ENCODE data around the gene BEND6.
"Not testable (repeated sequence)": the region's sequence is repeated elsewhere in the genome, so short reads cannot be mapped to it uniquely, and the experiment has no call there.

The BEND6 gene

DNA sequence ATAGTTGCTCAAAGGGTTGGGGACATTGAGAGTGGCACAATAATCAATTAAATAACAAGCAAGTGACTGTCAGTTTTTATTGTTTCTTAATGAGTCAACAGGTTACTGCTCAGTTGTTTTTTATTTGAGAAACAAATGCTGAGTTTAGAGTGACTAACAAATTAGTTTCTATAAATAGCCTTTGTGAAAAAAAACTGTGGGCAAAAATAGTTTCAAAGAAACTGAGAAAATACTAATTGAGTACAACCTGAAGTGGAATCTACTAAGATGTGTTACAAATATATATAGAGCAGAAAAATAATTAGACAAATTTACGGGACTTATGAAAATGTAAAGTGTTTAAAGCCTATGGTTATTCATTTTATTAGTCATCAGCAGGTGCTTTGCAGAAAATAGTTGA lies 22.3 kb downstream of the BEND6 start:
- DNase-seq (ENCODE audit: extremely low read depth in 1 of 2, low read depth in 1 of 2): no peak

DNA sequence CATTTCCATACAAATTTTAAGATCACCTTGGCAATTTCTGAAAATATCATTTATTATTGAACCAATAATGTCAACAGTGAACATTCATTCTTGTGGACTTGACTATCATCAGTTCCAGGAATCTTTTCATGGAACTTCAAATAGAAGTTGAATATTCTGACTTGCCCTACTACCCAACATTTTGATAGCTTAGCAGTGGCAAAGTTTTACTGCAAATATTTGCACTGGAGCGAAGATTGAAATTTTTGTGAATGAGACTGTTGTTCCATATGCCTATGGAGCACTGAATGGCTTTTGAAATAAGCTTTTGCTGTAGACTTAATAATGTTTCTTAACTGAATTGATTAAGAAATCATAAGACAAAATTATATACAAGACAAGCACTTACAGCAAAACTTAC lies 23.6 kb downstream of the BEND6 start:
- no peak for DNase-seq (ENCODE audit: extremely low read depth in 1 of 2, low read depth in 1 of 2)

DNA sequence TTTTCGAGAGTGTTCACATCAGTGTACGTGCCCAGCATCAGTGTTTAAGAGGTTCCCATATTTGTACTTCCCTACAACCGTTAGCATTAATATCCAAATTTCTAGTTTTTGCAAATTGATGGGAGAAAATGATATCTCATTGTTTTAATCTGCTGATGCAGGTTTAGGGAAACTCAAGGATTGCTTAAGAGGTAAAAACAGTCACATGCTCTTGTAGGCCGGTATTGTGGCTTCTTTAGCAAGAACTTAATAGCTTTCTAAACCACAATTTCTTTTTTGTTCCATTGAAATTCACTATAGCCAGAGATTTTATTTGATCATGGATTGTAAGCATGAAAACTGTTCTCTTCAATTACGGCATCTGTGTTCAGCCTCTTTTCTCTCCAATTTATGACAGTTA lies 29.5 kb downstream of the BEND6 start:
- DNase-seq (ENCODE audit: extremely low read depth in 1 of 2, low read depth in 1 of 2): no peak

DNA sequence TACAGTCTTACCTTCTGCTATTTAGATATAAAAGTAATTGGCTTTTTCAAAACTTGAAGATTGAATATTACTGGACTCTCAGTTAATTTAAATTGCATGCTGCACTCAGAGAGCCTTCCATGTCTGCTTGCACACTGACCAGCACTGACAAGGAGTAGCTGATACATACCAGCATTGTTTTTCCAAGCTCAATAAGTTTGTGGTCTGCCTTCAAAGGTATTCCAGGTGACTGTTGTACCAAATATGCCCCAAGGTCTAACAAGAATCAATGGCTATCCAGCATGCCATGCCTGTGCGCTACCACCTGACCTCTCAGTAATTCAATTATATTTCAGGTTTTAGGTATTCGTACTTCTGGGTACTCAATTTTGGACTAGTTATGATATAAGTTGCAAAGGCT lies 30.0 kb downstream of the BEND6 start:
- no peak for DNase-seq (ENCODE audit: extremely low read depth in 1 of 2, low read depth in 1 of 2)

DNA sequence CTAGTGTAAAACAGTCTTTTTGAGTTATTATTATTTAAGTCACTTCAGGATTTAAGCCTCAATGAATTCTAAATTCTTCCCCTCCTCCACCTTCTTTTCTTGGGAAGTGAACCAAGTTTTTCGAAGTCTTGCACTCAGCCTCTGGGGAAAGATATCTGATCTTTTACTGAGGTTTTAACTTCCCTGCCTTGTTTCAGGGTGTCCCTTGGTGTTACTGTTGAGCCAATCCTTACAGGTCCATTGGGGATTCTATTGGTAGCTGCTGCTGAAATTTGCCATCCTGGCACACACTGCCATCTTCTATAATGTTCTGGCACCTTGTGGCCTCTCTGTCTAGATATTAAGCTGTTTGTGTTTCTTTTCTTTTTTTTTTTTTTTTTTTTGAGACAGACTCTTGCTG lies 31.7 kb downstream of the BEND6 start:
- DNase-seq (ENCODE audit: extremely low read depth in 1 of 2, low read depth in 1 of 2): no peak

DNA sequence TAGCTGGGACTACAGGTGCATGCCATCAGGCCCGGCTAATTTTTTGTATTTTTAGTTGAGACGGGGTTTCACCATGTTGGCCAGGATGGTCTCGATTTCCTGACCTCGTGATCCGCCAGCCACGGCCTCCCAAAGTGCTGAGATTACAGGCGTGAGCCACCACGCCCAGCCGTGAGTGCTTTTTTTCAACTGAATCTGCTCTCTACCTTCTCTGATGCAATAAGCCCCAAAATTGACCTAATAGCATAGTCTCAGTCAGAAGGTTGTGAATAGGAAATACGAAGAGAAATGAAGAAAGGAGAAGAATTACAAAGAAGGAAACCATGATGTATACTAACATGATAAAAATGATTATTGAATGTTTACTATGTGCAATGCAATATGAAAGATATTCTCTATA lies 33.2 kb downstream of the BEND6 start:
- no peak for DNase-seq (ENCODE audit: extremely low read depth in 1 of 2, low read depth in 1 of 2)

DNA sequence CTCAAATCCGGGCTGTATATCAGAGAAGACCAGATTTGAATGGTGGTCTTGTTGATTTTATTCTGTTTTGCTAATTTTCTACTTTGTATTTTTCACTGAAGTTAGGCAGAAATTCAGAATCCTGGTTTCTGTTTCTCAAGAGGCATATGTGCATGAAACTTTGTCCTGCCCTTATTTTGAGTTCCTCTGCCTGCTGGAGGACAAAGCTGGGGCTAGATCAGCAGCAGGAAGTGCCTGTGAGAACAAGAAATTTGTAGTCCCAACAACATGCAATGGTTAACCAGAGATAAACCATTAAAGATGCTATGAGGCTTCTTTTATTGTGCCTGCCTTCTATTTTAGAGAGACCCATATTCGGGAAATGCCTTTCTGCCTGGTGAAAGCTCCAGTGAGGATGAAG lies 37.1 kb downstream of the BEND6 start:
- DNase-seq (ENCODE audit: extremely low read depth in 1 of 2, low read depth in 1 of 2): no peak

DNA sequence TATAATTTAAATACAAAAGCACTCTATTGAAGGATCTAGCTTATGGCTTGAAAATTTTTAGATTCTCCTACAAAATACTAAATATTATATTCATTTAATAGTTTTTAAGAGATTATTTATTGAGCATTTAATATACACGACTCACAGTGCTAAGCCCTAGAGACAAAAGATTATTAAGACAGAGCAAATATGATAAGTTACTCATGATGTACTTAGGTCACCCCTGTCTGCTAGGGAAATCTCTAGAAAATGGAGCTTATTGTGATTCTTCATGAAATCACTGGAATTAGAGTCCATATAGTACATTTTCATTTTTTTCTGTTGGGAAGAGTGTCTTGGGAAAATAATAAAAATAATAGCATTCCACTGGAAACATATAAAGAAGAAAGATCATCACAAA lies 37.8 kb downstream of the BEND6 start:
- DNase-seq (ENCODE audit: extremely low read depth in 1 of 2, low read depth in 1 of 2): no peak

DNA sequence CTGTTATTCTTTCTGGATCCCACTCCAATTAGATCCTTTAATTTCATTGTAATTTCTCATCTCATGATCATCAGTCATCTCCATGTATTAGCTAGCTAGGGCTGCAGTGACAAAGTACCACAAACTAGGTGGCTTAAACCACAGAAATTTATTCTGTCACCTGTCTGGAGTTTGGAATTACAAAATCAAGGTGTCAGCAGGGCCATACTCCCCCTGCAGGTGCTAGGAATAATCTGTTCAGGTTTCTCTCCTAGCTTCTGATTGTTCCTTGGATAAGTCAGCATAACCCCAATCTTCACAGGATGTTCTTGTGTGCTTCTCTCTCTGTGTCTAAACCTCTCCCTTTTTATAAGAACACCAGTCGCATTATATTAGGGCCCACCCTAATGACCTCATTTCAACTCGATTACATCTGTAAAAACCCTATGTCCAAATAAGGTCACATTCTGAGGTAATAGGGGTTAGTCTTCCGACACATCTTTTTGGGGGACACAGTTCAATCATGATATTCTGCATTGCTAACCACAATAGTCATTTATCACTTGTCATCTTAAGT lies 40.5 kb downstream of the BEND6 start:
- no peak for DNase-seq (ENCODE audit: extremely low read depth in 1 of 2, low read depth in 1 of 2)

DNA sequence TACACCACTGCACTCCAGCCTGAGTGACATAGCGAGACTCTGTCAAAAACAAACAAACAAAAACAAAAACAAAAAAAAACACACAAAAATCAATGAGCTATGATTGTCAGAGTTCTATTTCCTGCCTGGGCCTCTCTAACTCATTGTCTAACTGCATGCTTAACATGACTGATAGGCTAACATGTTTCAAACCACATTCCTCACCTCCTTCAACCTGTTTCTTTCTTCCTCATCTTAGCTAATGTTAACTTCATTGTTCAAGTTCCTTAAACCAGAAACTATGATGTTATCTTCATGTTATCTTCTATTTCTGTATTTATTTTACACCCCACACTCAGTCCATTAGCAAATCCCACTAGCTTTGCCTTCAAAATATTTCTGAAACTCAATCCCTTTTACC lies 41.5 kb downstream of the BEND6 start:
- DNase-seq (ENCODE audit: extremely low read depth in 1 of 2, low read depth in 1 of 2): no peak

DNA sequence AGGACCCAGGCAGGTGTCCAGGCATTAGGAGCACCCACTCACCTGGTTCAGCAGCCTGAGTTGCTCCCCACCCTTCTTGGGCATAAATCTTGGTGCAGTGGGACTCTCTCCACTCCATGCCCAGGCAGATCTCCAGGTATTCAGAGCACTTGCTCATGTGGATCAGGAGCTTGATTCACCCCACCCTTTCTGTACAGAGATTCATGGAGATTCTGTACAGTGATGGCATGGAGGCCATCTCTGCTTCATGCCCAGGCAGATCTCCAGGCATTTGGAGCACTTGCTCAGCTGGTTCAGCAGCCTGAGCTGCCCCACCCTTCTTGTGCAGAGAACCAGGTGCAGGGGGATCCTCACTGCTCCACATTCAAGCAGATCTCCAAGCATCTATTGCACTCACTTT lies 44.1 kb downstream of the BEND6 start:
- no peak for DNase-seq (ENCODE audit: extremely low read depth in 1 of 2, low read depth in 1 of 2)

DNA sequence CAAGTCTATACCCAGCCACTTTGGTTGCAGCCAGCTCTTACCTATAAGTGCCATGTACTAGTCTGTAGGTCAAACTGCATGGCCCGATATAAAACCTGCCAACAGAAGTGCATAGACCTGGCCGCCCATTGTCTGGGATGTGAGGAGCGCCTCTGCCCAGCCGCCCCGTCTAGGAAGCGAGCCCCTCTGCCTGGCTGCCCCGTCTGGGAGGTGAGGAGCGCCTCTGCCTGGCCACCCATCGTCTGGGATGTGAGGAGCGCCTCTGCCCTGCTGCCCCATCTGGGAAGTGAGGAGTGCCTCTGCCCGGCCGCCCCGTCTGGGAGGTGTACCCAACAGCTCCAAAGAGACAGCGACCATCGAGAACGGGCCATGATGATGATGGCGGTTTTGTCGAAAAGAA lies 44.8 kb downstream of the BEND6 start:
- not testable (repeated sequence) for DNase-seq (ENCODE audit: extremely low read depth in 1 of 2, low read depth in 1 of 2)

DNA sequence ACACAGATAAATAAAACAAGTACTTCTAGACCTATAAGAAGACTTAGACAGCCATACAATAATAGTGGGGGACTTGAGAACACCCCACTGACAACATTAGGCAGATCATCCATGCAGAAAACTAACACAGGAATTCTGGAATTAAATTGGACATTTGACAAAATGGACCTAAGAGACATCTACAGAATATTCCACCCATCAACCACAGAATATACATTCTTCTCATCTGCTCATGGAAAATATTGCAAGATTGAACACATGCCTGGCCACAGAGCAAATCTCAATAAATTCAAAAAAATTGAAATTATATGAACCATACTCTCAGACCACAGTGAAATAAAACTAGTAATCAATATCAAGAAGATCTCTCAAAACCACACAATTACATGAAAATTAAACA lies 47.3 kb downstream of the BEND6 start:
- no peak for DNase-seq (ENCODE audit: extremely low read depth in 1 of 2, low read depth in 1 of 2)

DNA sequence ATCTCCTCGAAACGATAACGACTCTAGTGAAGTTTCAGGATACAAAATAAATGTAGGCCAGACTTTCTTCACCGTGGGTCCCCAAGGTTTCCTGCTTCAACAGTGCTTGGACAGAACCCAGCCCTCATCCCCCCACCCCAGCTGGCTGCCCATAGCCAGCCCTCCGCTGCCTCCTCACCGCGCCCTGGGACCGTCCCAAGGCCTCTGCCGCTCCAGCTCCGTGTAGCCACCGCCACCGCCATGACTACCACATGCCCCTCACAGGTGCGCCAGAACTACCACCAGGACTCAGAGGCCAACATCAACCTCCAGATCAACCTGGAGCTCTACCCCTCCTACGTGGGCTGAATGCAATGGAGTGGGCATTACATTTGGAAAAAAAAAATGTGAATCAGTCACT lies 49.4 kb downstream of the BEND6 start:
- no peak for DNase-seq (ENCODE audit: extremely low read depth in 1 of 2, low read depth in 1 of 2)

DNA sequence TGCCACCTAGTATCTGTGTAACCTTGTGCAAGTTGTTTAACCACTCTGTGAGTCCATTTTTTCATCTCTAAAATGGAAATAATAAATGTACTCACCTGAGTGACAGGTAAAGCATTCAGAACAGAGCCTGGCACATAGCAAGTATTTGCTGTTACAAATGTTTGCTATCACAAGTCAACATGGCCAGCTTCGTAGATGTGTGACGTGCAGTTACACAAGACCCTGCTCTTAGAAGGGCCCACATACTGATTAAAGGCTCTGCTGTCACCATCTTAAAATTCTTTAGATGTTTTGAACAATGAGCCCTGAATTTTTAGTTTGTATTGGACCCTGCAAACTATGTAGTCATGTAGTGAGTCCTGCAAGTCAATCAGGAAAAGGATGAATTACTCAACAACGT lies 51.2 kb downstream of the BEND6 start:
- no peak for DNase-seq (ENCODE audit: extremely low read depth in 1 of 2, low read depth in 1 of 2)

DNA sequence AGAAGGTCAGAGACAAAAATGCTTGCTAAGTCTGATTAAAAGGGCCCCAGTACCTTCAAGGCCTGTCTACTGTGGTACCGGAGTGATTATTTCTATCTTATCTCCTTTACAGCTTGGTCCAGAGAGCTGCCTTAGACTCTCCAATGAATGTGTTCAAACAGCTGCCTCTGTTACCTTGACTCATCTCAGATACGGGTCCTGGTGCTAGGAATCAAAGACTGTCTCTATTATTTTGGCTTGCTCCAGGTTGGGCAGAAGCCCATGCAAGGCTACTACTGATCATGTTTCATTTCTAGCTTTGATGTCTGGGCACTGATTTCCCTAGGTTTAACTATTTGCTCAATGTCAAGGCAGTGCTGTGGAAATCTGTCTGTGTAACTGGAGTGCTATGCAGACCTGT lies 53.2 kb downstream of the BEND6 start:
- DNase-seq (ENCODE audit: extremely low read depth in 1 of 2, low read depth in 1 of 2): not testable (repeated sequence)

DNA sequence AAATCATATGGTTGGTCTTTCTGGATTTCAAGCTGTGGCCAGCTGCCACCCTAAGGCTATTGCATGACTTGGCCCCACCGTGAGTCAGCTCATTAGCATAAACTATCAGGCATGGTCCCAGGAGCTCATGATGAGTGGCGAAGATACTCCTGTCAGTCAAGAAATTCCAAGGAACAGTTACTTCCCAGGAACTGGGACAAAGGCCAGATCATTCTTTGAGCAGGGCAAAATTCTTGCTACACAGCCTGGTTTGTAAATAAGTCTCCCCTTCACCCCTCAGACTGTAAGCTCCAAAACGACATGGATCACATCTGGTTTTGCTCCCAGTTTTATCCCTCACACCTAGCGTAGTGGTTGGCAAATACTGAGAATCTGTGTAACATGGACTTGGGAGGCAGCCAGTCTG lies 58.6 kb downstream of the BEND6 start:
- DNase-seq (ENCODE audit: extremely low read depth in 1 of 2, low read depth in 1 of 2): no peak

DNA sequence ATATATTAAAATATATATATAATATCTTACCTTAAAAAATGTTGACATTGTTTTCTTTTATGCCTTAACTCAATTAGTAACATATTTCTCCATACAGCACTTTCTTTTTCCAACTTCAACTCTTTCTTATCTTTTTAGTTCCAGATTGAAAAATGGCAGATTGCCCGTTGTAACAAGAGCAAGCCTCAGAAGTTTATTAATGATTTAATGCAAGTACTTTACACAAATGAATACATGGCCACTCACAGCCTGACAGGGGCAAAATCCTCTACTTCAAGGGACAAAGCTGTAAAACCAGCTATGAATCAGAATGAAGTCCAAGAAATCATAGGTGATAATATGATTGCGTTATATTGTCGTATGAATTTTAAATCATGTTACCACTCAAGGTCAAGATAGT lies 62.2 kb downstream of the BEND6 start:
- DNase-seq (ENCODE audit: extremely low read depth in 1 of 2, low read depth in 1 of 2): no peak

DNA sequence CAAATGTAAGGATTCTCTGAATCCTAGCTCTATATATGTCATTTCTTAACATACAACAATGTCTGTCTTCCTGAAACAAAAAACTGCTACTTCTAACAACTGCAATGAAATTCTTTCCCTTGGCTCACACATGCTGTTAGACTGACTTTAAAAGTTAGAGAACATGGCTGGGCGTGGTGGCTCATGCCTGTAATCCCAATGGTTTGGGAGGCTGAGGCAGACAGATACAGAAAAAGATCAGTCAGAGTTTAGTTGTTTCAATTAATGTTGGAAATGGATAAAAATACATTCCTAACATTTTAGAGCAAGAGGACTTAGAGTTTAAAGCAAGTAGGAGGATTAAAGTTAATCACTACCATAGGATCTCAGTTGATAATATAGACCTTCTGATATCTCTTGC lies 62.9 kb downstream of the BEND6 start:
- no peak for DNase-seq (ENCODE audit: extremely low read depth in 1 of 2, low read depth in 1 of 2)

DNA sequence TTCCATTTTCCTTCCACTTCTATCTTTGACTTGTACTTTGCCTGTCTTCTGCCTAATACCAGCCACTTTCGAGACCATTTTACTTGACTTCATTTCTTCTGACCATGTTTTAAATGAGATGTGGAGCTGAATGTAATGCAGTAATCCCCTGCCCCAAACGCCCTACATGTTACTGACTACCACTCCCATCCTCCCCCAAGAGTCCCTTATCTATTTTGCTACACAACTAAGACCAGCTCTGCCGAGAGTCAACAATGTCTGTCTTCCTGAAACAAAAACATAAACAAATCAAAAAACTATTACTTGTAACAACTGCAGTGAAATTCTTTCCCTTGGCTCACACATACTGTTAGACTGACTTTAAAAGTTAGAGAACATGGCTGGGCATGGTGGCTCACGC lies 64.5 kb downstream of the BEND6 start:
- DNase-seq (ENCODE audit: extremely low read depth in 1 of 2, low read depth in 1 of 2): no peak

DNA sequence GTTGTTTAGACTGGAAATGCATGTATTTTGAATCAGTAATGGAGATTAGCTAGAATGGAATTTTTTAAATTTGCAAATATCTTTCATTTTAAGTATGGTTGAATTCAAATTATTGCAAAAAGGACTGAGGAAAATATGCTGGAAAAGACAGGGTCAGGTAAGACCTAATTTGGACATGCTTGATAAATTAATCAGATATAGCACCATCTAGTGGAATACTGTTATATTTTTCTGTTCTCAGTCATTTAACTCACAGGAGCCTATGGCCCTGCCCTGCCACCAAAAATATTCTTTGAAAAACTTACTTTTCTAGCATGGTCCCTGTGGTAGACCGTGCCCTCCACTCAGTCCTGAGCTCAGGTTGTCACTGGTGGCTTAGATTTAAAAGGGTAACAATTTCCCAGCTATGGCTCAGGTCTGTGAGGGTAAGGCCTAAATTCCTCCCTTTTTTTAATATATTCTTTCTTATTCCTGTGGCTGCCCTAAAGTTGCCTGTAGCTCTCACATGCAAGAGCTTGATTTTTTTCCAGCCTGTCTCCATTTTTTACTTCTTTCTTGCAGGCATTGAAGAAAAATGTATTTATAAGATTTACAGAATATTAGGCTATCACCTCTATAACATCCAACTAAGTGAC lies 66.3 kb downstream of the BEND6 start:
- no peak for DNase-seq (ENCODE audit: extremely low read depth in 1 of 2, low read depth in 1 of 2)

DNA sequence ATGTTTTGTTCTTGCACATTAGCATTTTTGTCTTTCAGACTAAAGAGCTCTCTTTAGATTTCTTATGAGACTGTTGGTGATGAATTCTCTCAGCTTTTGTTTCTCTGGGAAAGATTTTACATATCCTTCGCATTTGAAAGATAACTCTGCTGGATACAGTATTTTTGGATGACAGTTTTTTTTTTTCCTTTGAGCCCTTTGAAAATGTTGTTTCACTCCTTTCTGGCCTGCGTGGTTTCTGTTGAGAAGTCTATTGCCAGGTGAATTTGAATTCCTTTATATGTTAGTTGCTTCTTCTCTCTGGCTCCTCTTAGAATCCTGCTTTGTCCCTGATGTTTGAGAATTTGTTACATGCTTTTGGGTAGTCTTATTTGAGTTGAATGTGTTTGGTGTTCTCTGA lies 69.4 kb downstream of the BEND6 start:
- DNase-seq (ENCODE audit: extremely low read depth in 1 of 2, low read depth in 1 of 2): no peak

DNA sequence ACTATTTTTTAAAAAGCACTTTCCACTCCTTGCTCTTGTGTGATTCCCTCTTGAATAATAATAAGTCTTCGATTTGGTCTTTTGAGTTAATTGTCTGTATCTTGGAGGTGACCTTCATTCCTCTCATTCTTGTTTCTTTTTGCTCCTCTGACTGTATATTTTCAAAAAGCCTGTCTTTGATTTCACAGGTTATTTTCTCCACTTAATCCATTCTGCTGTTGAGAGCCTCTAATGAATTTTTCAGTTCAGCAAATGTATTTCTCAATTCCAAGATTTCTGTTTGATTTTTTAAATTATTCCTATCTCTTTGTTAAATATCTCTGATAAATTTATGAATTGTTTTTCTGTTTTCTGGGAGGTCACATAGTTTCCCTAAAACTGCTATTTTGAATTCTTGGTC lies 69.9 kb downstream of the BEND6 start:
- DNase-seq (ENCODE audit: extremely low read depth in 1 of 2, low read depth in 1 of 2): no peak

All from activated CD8-positive, alpha-beta memory T cell treated with anti-CD3 and anti-CD28 coated beads for 1 hour (primary cell).